ENCODE measurements around the gene PLN.
A peak's percentile ranks its signal among the peaks of the same experiment; 100 is the strongest.

PLN gene

DNA sequence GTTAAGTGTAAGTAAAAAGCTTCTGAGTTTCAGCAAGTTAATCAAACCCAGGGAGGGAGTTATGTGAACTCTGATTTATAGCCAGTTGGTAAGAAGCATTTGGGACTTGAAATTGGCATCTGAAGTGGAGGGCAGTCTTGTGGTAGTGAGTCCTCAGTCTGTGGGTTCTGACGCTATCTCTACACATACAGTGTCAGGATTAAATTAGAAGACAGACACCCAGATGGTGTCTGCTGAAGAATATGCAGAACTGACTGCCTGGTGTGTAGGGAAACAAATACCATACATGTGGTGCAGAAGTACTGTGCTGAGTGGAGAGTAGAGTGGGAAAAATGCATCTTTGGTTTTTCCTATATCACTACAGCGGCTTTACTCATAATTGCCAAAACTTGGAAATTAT is 43.5 kb upstream of the PLN start:
- H2AFZ ChIP-seq: no peak overlapping the region
- no peaks in the 10 kb centered on the region for H3K36me3 ChIP-seq (ENCODE audit: control insufficient read depth, insufficient read depth, low read length)
- TF ChIP-seq, protein P1, sequence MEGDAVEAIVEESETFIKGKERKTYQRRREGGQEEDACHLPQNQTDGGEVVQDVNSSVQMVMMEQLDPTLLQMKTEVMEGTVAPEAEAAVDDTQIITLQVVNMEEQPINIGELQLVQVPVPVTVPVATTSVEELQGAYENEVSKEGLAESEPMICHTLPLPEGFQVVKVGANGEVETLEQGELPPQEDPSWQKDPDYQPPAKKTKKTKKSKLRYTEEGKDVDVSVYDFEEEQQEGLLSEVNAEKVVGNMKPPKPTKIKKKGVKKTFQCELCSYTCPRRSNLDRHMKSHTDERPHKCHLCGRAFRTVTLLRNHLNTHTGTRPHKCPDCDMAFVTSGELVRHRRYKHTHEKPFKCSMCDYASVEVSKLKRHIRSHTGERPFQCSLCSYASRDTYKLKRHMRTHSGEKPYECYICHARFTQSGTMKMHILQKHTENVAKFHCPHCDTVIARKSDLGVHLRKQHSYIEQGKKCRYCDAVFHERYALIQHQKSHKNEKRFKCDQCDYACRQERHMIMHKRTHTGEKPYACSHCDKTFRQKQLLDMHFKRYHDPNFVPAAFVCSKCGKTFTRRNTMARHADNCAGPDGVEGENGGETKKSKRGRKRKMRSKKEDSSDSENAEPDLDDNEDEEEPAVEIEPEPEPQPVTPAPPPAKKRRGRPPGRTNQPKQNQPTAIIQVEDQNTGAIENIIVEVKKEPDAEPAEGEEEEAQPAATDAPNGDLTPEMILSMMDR (IDR thresholded peaks at IDR 0.05): no peak
- H3K27ac ChIP-seq: no peak overlapping the region
- H3K4me3 ChIP-seq (ENCODE audit: low read depth, low read length): no peak overlapping the region
- no peaks in the 10 kb centered on the region for H3K9me3 ChIP-seq (ENCODE audit: control insufficient read depth, low read length)
- no peaks in the 10 kb centered on the region for H3K4me1 ChIP-seq
- H3K27me3 ChIP-seq (ENCODE audit: control insufficient read depth, insufficient read depth, low read length): no peaks in the 10 kb centered on the region
- H3K79me2 ChIP-seq: peaks cover 29% of the 10 kb centered on the region
- H3K4me2 ChIP-seq (ENCODE audit: low read length): no peak overlapping the region
- H3K9ac ChIP-seq: no peak overlapping the region

DNA sequence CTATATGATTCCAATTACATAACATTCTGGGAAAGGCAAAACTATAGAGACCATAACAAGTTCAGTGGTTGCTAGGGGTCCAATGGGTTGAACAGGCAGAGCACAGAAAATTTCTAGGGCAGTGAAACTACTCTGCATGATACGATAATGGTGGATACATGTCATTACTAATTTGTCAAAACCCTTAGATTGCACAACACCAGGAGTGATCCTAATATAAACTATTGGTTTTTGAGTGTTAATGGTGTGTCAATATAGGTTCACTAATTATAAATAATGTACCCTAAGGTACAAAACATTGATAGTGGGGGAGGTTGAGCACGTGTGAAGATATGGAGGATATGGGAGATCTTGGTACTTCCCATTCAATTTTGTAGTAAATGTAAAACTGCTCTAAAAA is 42.4 kb upstream of the PLN start:
- no peak overlapping the region for H3K4me2 ChIP-seq (ENCODE audit: low read length)
- H3K4me1 ChIP-seq: no peaks in the 10 kb centered on the region
- no peaks in the 10 kb centered on the region for H3K36me3 ChIP-seq (ENCODE audit: control insufficient read depth, insufficient read depth, low read length)
- no peak overlapping the region for H2AFZ ChIP-seq
- no peak overlapping the region for H3K4me3 ChIP-seq (ENCODE audit: low read depth, low read length)
- H3K27ac ChIP-seq: no peak overlapping the region
- H3K79me2 ChIP-seq: peaks cover 19% of the 10 kb centered on the region
- H3K9me3 ChIP-seq (ENCODE audit: control insufficient read depth, low read length): no peaks in the 10 kb centered on the region
- TF ChIP-seq, protein P1 (IDR thresholded peaks at IDR 0.05): no peak
- no peak overlapping the region for H3K9ac ChIP-seq
- H3K27me3 ChIP-seq (ENCODE audit: control insufficient read depth, insufficient read depth, low read length): no peaks in the 10 kb centered on the region

DNA sequence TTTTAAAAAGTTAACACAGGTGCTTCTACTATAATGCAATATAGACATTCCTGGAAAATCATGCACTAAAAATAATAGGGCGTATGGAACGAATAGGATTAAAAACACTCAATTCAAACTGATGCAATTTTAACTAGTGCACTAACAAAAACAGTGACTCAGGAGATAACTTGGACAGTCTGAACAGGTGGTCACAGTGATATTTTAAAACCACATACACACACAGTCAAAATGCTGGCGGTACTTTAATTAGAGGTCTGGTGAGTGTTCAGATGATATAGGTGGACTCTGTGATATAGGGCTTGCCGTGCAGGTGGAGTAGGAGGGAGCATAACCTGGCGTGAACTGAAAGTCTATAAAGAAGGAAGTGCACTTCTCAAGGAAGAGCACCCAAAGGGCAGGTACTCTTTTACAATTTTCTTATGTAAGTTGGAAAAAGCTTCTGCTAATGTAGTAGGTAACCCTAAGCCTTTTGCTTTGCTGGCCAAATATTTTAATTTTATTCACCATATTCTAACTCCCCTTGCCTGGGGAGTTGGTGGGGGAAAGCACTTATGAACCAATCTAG is 41.9 kb upstream of the PLN start:
- H3K27me3 ChIP-seq (ENCODE audit: control insufficient read depth, insufficient read depth, low read length): no peaks in the 10 kb centered on the region

GRCh38 chr6:118507636-118508035 is 40.5 kb upstream of the PLN start:
- Histone ChIP-seq H3K9ac (no peak overlapping the region), H2AFZ (no peak overlapping the region), H3K4me1 (no peaks in the 10 kb centered on the region), H3K27ac (no peak overlapping the region), H3K27me3 (ENCODE audit: control insufficient read depth, insufficient read depth, low read length) (no peaks in the 10 kb centered on the region), H3K36me3 (ENCODE audit: control insufficient read depth, insufficient read depth, low read length) (no peaks in the 10 kb centered on the region), H3K4me3 (ENCODE audit: low read depth, low read length) (no peak overlapping the region), H3K4me2 (ENCODE audit: low read length) (no peak overlapping the region), H3K79me2 (peaks cover under 1% of the 10 kb centered on the region), H3K9me3 (ENCODE audit: control insufficient read depth, low read length) (no peaks in the 10 kb centered on the region)
- TF ChIP-seq, protein P1 (IDR thresholded peaks at IDR 0.05): no peak

More for the DNA sequence above, 41.9 kb upstream of the PLN start:
- H3K27ac ChIP-seq: no peak overlapping the region
- H3K9me3 ChIP-seq (ENCODE audit: control insufficient read depth, low read length): no peaks in the 10 kb centered on the region
- no peak overlapping the region for H3K9ac ChIP-seq
- no peaks in the 10 kb centered on the region for H3K4me1 ChIP-seq
- H3K4me3 ChIP-seq (ENCODE audit: low read depth, low read length): no peak overlapping the region
- TF ChIP-seq, protein P1 (IDR thresholded peaks at IDR 0.05): no peak
- no peak overlapping the region for H3K4me2 ChIP-seq (ENCODE audit: low read length)
- H3K36me3 ChIP-seq (ENCODE audit: control insufficient read depth, insufficient read depth, low read length): no peaks in the 10 kb centered on the region
- no peak overlapping the region for H2AFZ ChIP-seq
- peaks cover 14% of the 10 kb centered on the region for H3K79me2 ChIP-seq

GRCh38 chr6:118509009-118509617 is 39.0 kb upstream of the PLN start:
- Histone ChIP-seq H3K4me2 (ENCODE audit: low read length) (no peak overlapping the region), H3K36me3 (ENCODE audit: control insufficient read depth, insufficient read depth, low read length) (no peaks in the 10 kb centered on the region), H3K9ac (no peak overlapping the region), H3K79me2 (no peaks in the 10 kb centered on the region), H3K27ac (no peak overlapping the region), H3K27me3 (ENCODE audit: control insufficient read depth, insufficient read depth, low read length) (no peaks in the 10 kb centered on the region), H3K4me1 (no peaks in the 10 kb centered on the region), H3K9me3 (ENCODE audit: control insufficient read depth, low read length) (no peaks in the 10 kb centered on the region), H3K4me3 (ENCODE audit: low read depth, low read length) (no peak overlapping the region), H2AFZ (no peak overlapping the region)
- TF ChIP-seq, protein P1 (IDR thresholded peaks at IDR 0.05): peak; percentile 37

Measured in parathyroid adenoma (tissue), 2 donors.